ENCODE measurements around the gene PWP1.
"Not testable (repeated sequence)": the region's sequence is repeated elsewhere in the genome, so short reads cannot be mapped to it uniquely, and the experiment has no call there.

Gene PWP1

GRCh38 chr12:107668320-107669098, 17.1 kb upstream of the PWP1 start:
- DNase-seq = no peak

GRCh38 chr12:107669946-107670345, 15.7 kb upstream of the PWP1 start:
- no peak for DNase-seq

GRCh38 chr12:107670999-107671643, 14.5 kb upstream of the PWP1 start:
- no peak for DNase-seq

- no peak for DNase-seq
Observed at GRCh38 chr12:107677671-107678070, 7.9 kb upstream of the PWP1 start.

GRCh38 chr12:107679336-107679735, 6.3 kb upstream of the PWP1 start:
- DNase-seq = no peak

- DNase-seq = no peak
Observed at GRCh38 chr12:107681455-107681835, 4.2 kb upstream of the PWP1 start.

GRCh38 chr12:107681836-107682820, 3.5 kb upstream of the PWP1 start:
- DNase-seq = no peak

GRCh38 chr12:107684029-107684795, 1.4 kb upstream of the PWP1 start:
- no peak for DNase-seq

GRCh38 chr12:107684990-107685359, 624 bp upstream of the PWP1 start:
- no peak for DNase-seq

GRCh38 chr12:107695772-107696171, 10.2 kb downstream of the PWP1 start:
- not testable (repeated sequence) for DNase-seq

GRCh38 chr12:107702106-107702505, 16.5 kb downstream of the PWP1 start:
- DNase-seq = no peak

- no peak for DNase-seq
Observed at GRCh38 chr12:107704041-107704440, 18.4 kb downstream of the PWP1 start.

- DNase-seq = not testable (repeated sequence)
Observed at GRCh38 chr12:107705522-107705921, 19.9 kb downstream of the PWP1 start.

- no peak for DNase-seq
Observed at GRCh38 chr12:107715780-107716179, 30.2 kb downstream of the PWP1 start.

- no peak for DNase-seq
Observed at GRCh38 chr12:107718606-107719005, 33.0 kb downstream of the PWP1 start.

GRCh38 chr12:107727327-107727726, 41.7 kb downstream of the PWP1 start:
- not testable (repeated sequence) for DNase-seq

- DNase-seq = not testable (repeated sequence)
Observed at GRCh38 chr12:107727742-107728141, 42.1 kb downstream of the PWP1 start.

GRCh38 chr12:107730618-107731341, 45.2 kb downstream of the PWP1 start:
- DNase-seq = no peak

GRCh38 chr12:107731366-107731765, 45.8 kb downstream of the PWP1 start:
- no peak for DNase-seq

- no peak for DNase-seq
Observed at GRCh38 chr12:107732365-107732764, 46.8 kb downstream of the PWP1 start.

- no peak for DNase-seq
Observed at GRCh38 chr12:107734139-107734538, 48.5 kb downstream of the PWP1 start.

GRCh38 chr12:107735763-107736162, 50.2 kb downstream of the PWP1 start:
- no peak for DNase-seq

All from GOT3 (cell line).